GM23338 (cell line): ENCODE data around the gene DGKD. TPM values are rescaled to one million over a fixed set of nuclear protein-coding genes. Genes with fewer than 3 reads are reported as not detected.

Experiments
- ATAC-seq: fragments of 200-7000 bp; cut with Tn5 transposase; 3 replicates; pipeline ENCODE4 v1.9.1; 2020
- DNase-seq: peaks from one replicate; pipeline ENCODE4 v3.0.0-alpha.2; 2015; ENCODE audit warnings: low spot score
- H2AFZ ChIP-seq: fragments of 200-600 bp; sonication (generic); 2 replicates; pipeline ENCODE4 v1.8.0; 2016; ENCODE audit warnings: antibody characterized with exemption, mild to moderate bottlenecking, moderate library complexity
- H3F3A ChIP-seq: fragments of 200-600 bp; sonication (generic); replicated peaks from 2 replicates; pipeline ENCODE4 v1.8.0; 2017; ENCODE audit warnings: antibody characterized with exemption, mixed run types, low read depth
- H3K27ac ChIP-seq: fragments of 200-600 bp; sonication (generic); 2 replicates; pipeline ENCODE4 v1.6.1; 2016; ENCODE audit warnings: low read depth
- H3K27me3 ChIP-seq: fragments of 200-600 bp; sonication (generic); 2 replicates; pipeline ENCODE4 v1.8.0; 2016; ENCODE audit warnings: mild to moderate bottlenecking, mixed run types, moderate library complexity; ENCODE audit not compliant: insufficient read depth
- H3K36me3 ChIP-seq: fragments of 200-600 bp; sonication (generic); 2 replicates; pipeline ENCODE4 v1.8.0; 2016; ENCODE audit warnings: mild to moderate bottlenecking; ENCODE audit not compliant: insufficient read depth
- H3K4me1 ChIP-seq: fragments of 200-600 bp; sonication (generic); 2 replicates; pipeline ENCODE4 v1.8.0; 2016; ENCODE audit warnings: mild to moderate bottlenecking, moderate library complexity; ENCODE audit not compliant: insufficient read depth
- H3K4me2 ChIP-seq: fragments of 200-600 bp; sonication (generic); 2 replicates; pipeline ENCODE4 v1.7.1; 2017; ENCODE audit warnings: mixed run types
- H3K4me3 ChIP-seq: fragments of 200-600 bp; sonication (generic); 2 replicates; pipeline ENCODE4 v1.6.1; 2016; ENCODE audit warnings: mixed run types
- H3K79me2 ChIP-seq: fragments of 200-600 bp; sonication (generic); replicated peaks from 2 replicates; pipeline ENCODE4 v1.8.0; 2017; ENCODE audit warnings: mild to moderate bottlenecking; ENCODE audit not compliant: insufficient read depth
- H3K9me2 ChIP-seq: fragments of 200-600 bp; sonication (generic); 2 replicates; pipeline ENCODE4 v1.8.0; 2017; ENCODE audit not compliant: insufficient read depth
- H4K20me1 ChIP-seq: fragments of 200-600 bp; sonication (generic); replicated peaks from 2 replicates; pipeline ENCODE4 v1.8.0; 2017; ENCODE audit warnings: mild to moderate bottlenecking; ENCODE audit not compliant: insufficient read depth
- H3K27ac Mint-ChIP-seq: 2 replicates; pipeline ENCODE4 v1.8.0; 2020; ENCODE audit warnings: inconsistent platforms, mild to moderate bottlenecking, moderate library complexity, mixed read lengths
- H3K27me3 Mint-ChIP-seq: 3 replicates; pipeline ENCODE4 v1.8.0; 2022; ENCODE audit warnings: low read depth, mild to moderate bottlenecking, moderate library complexity, mixed read lengths, inconsistent platforms; ENCODE audit not compliant: insufficient read depth, poor library complexity
- H3K36me3 Mint-ChIP-seq: 3 replicates; pipeline ENCODE4 v1.8.0; 2021; ENCODE audit warnings: low read depth, mild to moderate bottlenecking, inconsistent platforms, moderate library complexity, mixed read lengths
- H3K4me1 Mint-ChIP-seq: 3 replicates; pipeline ENCODE4 v1.8.0; 2020; ENCODE audit warnings: mild to moderate bottlenecking, inconsistent platforms, mixed read lengths
- H3K4me3 Mint-ChIP-seq: 3 replicates; pipeline ENCODE4 v1.8.0; 2021; ENCODE audit warnings: moderate library complexity, mild to moderate bottlenecking, inconsistent platforms, mixed read lengths
- H3K9me3 Mint-ChIP-seq: 3 replicates; pipeline ENCODE4 v1.8.0; 2020; ENCODE audit warnings: moderate library complexity, mild to moderate bottlenecking, inconsistent platforms, mixed read lengths
- JUNB ChIP-seq: IDR thresholded peaks from one replicate; pipeline ENCODE4 v1.6.1; 2016; ENCODE audit warnings: antibody characterized with exemption; ENCODE audit not compliant: unreplicated experiment
- NANOG ChIP-seq: IDR thresholded peaks from 2 replicates; pipeline ENCODE4 v1.6.1; 2016; ENCODE audit warnings: antibody characterized with exemption, borderline replicate concordance
- POLR2AphosphoS5 ChIP-seq: IDR thresholded peaks from 2 replicates; pipeline ENCODE4 v1.6.1; 2016; ENCODE audit warnings: antibody characterized with exemption, low read depth
- STAT1 ChIP-seq: IDR thresholded peaks from one replicate; pipeline ENCODE4 v1.6.1; 2016; ENCODE audit warnings: antibody characterized with exemption; ENCODE audit not compliant: unreplicated experiment
- ZNF114 ChIP-seq: fragments of 250-450 bp; sonication (Bioruptor Pico); IDR thresholded peaks from 2 replicates; pipeline ENCODE4 v1.5.0; 2020; ENCODE audit warnings: mild to moderate bottlenecking, moderate library complexity
- ZNF331 ChIP-seq: fragments of 250-450 bp; sonication (Bioruptor Pico); IDR thresholded peaks from 2 replicates; pipeline ENCODE4 v1.5.0; 2020; ENCODE audit warnings: low read depth, mild to moderate bottlenecking, moderate library complexity
- polyA plus RNA-seq: library from polyadenylated mRNA; unstranded; fragments of >200 nt; fragmentation: Nextera tagmentation; extraction: Ambion mirVana; gene quantifications from 2 replicates; pipeline ENCODE4 v1.2.1, GENCODE V29; 2016
- total RNA-seq: library from RNA; depleted of rRNA; stranded (reverse); fragments of >200 nt; shearing (Covaris generic); gene quantifications from 2 replicates; pipeline ENCODE4 v1.2.3, GENCODE V29; 2014
- TF ChIP-seq, protein P1 (sequence below): fragments of 250-450 bp; sonication (Bioruptor Pico); IDR thresholded peaks from 2 replicates; pipeline ENCODE4 v1.5.0; 2020; ENCODE audit warnings: mild to moderate bottlenecking, moderate library complexity
- TF ChIP-seq, protein P2 (sequence below), 2 experiments: fragments of 200-600 bp in 1 of 2; sonication (generic) in 1 of 2; conservative IDR thresholded peaks; 2 replicates each; pipeline versions ENCODE4 v1.5.1 to v1.6.1; 2016 to 2017; ENCODE audit warnings: antibody characterized with exemption in 2 of 2, low read depth in 2 of 2, mild to moderate bottlenecking in 2 of 2, moderate library complexity in 1 of 2
- TF ChIP-seq, protein P3 (sequence below): IDR thresholded peaks from one replicate; pipeline ENCODE4 v1.6.1; 2018; ENCODE audit warnings: antibody characterized with exemption; ENCODE audit not compliant: unreplicated experiment

DGKD gene
- total and polyA plus RNA-seq, 2 experiments from 2014 or later: 11.1 to 23.4 TPM

DNA sequence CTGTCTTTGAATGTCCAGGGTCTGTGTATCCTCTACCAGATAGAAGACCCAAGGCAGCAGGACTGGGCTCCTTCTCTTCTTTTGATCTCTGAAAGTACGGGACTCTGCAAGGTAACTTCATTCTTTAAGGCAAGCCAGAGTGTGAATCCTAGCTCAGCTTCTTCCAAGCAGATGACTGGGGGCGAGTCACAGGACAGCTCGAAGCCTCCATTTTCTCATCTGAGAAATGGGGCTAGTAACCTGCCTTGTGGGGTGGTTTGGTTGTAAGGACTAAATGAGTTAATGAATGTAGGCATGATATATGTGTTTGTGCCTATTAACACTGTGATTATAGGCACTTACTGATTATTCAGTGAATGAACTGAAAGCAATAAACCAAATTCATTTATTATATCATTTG, 46.7 kb downstream of the DGKD start (continued):
- TF ChIP-seq, protein P1, sequence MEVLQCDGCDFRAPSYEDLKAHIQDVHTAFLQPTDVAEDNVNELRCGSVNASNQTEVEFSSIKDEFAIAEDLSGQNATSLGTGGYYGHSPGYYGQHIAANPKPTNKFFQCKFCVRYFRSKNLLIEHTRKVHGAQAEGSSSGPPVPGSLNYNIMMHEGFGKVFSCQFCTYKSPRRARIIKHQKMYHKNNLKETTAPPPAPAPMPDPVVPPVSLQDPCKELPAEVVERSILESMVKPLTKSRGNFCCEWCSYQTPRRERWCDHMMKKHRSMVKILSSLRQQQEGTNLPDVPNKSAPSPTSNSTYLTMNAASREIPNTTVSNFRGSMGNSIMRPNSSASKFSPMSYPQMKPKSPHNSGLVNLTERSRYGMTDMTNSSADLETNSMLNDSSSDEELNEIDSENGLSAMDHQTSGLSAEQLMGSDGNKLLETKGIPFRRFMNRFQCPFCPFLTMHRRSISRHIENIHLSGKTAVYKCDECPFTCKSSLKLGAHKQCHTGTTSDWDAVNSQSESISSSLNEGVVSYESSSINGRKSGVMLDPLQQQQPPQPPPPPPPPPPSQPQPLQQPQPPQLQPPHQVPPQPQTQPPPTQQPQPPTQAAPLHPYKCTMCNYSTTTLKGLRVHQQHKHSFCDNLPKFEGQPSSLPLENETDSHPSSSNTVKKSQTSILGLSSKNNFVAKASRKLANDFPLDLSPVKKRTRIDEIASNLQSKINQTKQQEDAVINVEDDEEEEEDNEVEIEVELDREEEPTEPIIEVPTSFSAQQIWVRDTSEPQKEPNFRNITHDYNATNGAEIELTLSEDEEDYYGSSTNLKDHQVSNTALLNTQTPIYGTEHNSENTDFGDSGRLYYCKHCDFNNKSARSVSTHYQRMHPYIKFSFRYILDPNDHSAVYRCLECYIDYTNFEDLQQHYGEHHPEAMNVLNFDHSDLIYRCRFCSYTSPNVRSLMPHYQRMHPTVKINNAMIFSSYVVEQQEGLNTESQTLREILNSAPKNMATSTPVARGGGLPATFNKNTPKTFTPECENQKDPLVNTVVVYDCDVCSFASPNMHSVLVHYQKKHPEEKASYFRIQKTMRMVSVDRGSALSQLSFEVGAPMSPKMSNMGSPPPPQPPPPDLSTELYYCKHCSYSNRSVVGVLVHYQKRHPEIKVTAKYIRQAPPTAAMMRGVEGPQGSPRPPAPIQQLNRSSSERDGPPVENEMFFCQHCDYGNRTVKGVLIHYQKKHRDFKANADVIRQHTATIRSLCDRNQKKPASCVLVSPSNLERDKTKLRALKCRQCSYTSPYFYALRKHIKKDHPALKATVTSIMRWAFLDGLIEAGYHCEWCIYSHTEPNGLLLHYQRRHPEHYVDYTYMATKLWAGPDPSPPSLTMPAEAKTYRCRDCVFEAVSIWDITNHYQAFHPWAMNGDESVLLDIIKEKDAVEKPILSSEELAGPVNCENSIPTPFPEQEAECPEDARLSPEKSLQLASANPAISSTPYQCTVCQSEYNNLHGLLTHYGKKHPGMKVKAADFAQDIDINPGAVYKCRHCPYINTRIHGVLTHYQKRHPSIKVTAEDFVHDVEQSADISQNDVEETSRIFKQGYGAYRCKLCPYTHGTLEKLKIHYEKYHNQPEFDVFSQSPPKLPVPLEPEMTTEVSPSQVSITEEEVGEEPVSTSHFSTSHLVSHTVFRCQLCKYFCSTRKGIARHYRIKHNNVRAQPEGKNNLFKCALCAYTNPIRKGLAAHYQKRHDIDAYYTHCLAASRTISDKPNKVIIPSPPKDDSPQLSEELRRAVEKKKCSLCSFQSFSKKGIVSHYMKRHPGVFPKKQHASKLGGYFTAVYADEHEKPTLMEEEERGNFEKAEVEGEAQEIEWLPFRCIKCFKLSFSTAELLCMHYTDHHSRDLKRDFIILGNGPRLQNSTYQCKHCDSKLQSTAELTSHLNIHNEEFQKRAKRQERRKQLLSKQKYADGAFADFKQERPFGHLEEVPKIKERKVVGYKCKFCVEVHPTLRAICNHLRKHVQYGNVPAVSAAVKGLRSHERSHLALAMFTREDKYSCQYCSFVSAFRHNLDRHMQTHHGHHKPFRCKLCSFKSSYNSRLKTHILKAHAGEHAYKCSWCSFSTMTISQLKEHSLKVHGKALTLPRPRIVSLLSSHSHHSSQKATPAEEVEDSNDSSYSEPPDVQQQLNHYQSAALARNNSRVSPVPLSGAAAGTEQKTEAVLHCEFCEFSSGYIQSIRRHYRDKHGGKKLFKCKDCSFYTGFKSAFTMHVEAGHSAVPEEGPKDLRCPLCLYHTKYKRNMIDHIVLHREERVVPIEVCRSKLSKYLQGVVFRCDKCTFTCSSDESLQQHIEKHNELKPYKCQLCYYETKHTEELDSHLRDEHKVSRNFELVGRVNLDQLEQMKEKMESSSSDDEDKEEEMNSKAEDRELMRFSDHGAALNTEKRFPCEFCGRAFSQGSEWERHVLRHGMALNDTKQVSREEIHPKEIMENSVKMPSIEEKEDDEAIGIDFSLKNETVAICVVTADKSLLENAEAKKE (CRISPR knock-in tag): no peak
- no peak for TF ChIP-seq NANOG
- no peak for TF ChIP-seq ZNF114
- TF ChIP-seq STAT1: no peak
- TF ChIP-seq ZNF331 (CRISPR knock-in tag): no peak
- TF ChIP-seq, protein P2, sequence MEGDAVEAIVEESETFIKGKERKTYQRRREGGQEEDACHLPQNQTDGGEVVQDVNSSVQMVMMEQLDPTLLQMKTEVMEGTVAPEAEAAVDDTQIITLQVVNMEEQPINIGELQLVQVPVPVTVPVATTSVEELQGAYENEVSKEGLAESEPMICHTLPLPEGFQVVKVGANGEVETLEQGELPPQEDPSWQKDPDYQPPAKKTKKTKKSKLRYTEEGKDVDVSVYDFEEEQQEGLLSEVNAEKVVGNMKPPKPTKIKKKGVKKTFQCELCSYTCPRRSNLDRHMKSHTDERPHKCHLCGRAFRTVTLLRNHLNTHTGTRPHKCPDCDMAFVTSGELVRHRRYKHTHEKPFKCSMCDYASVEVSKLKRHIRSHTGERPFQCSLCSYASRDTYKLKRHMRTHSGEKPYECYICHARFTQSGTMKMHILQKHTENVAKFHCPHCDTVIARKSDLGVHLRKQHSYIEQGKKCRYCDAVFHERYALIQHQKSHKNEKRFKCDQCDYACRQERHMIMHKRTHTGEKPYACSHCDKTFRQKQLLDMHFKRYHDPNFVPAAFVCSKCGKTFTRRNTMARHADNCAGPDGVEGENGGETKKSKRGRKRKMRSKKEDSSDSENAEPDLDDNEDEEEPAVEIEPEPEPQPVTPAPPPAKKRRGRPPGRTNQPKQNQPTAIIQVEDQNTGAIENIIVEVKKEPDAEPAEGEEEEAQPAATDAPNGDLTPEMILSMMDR (conservative IDR thresholded peaks at IDR 0.05; ENCODE audit: low read depth in 2 of 2): no peak
- no peak for TF ChIP-seq JUNB

DNA sequence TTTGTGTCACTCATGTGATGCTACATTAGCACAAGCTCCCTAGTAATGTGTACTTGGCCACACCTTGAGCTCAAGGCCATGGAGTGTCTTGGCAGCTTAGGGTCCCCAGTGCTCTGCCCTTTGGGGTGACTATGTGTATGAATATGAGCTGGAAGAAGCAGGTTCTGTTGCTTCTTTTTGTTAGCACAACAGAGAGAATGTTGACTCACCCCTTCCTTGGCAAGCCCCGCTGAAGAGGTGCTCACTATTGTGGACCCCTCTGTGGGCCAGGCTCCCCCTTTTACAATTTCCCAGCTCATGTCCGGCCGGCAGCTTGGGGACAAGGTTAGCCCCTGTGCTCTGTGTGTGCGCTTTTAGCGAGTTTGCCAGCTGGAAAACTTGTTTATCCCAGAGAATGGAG, 48.1 kb downstream of the DGKD start:
- peaks cover 8% of the 10 kb centered on the region; the same call in 1 of the 2 replicates for H3K4me1 ChIP-seq
- Mint-ChIP-seq H3K27me3 (peaks cover 13% of the 10 kb centered on the region), H3K4me3 (no peak overlapping the region), H3K4me1 (peaks cover 17% of the 10 kb centered on the region), H3K9me3 (peaks cover 3% of the 10 kb centered on the region; the same call in 1 of the 3 replicates), H3K27ac (peak overlapping the region; percentile 56; the same call in 1 of the 2 replicates), H3K36me3 (peaks cover 13% of the 10 kb centered on the region)
- ATAC-seq: no peak
- no peaks in the 10 kb centered on the region for H3F3A ChIP-seq
- no peak overlapping the region for H3K4me3 ChIP-seq
- no peak for DNase-seq
- no peaks in the 10 kb centered on the region for H3K9me2 ChIP-seq
- TF ChIP-seq, protein P3, sequence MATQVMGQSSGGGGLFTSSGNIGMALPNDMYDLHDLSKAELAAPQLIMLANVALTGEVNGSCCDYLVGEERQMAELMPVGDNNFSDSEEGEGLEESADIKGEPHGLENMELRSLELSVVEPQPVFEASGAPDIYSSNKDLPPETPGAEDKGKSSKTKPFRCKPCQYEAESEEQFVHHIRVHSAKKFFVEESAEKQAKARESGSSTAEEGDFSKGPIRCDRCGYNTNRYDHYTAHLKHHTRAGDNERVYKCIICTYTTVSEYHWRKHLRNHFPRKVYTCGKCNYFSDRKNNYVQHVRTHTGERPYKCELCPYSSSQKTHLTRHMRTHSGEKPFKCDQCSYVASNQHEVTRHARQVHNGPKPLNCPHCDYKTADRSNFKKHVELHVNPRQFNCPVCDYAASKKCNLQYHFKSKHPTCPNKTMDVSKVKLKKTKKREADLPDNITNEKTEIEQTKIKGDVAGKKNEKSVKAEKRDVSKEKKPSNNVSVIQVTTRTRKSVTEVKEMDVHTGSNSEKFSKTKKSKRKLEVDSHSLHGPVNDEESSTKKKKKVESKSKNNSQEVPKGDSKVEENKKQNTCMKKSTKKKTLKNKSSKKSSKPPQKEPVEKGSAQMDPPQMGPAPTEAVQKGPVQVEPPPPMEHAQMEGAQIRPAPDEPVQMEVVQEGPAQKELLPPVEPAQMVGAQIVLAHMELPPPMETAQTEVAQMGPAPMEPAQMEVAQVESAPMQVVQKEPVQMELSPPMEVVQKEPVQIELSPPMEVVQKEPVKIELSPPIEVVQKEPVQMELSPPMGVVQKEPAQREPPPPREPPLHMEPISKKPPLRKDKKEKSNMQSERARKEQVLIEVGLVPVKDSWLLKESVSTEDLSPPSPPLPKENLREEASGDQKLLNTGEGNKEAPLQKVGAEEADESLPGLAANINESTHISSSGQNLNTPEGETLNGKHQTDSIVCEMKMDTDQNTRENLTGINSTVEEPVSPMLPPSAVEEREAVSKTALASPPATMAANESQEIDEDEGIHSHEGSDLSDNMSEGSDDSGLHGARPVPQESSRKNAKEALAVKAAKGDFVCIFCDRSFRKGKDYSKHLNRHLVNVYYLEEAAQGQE: no peak
- no peak for TF ChIP-seq JUNB
- TF ChIP-seq ZNF331 (CRISPR knock-in tag): no peak
- TF ChIP-seq POLR2AphosphoS5: no peak
- H3K79me2 ChIP-seq: no peaks in the 10 kb centered on the region
- no peaks in the 10 kb centered on the region for H3K27me3 ChIP-seq
- H3K36me3 ChIP-seq: no peaks in the 10 kb centered on the region
- no peaks in the 10 kb centered on the region for H4K20me1 ChIP-seq
- no peak overlapping the region for H3K4me2 ChIP-seq
- H3K27ac ChIP-seq: 0 out of 2 replicates have a peak overlapping the region, but pooled peaks have one; percentile 55
- no peak overlapping the region for H2AFZ ChIP-seq
